Gastroesophageal sphincter (tissue), 4 donors: ENCODE results near the gene SLC25A45. TPM values are rescaled to one million over a fixed set of nuclear protein-coding genes. Genes with fewer than 3 reads are reported as not detected.
A peak's percentile ranks its signal among the peaks of the same experiment; 100 is the strongest.

Experiments used
- ATAC-seq: fragments of 150-250 bp; one replicate; pipeline ENCODE4 v1.9.1; 2016; ENCODE audit warnings: mild to moderate bottlenecking, moderate library complexity
- H3K27ac ChIP-seq, 4 donors: fragments of 200-600 bp; sonication (generic) in 3 of 4; 1 replicate in 3 of 4; 2 replicates in 1 of 4; pipeline ENCODE4 v1.5.1; 2016 to 2019
- H3K27me3 ChIP-seq: fragments of 200-600 bp; sonication (generic); one replicate; pipeline ENCODE4 v1.5.1; 2019
- H3K36me3 ChIP-seq, 2 donors: fragments of 200-600 bp; sonication (generic); one replicate each; pipeline ENCODE4 v1.5.1; 2019; ENCODE audit warnings: control low read depth in 1 of 2
- H3K4me1 ChIP-seq, 3 donors: fragments of 200-600 bp; sonication (generic); 1 replicate in 2 of 3; 2 replicates in 1 of 3; pipeline ENCODE4 v1.5.1; 2016 to 2019; ENCODE audit warnings: control low read depth in 2 of 3
- H3K4me3 ChIP-seq, 2 donors: fragments of 200-600 bp; sonication (generic); one replicate each; pipeline ENCODE4 v1.5.1; 2019; ENCODE audit warnings: mild to moderate bottlenecking in 1 of 2, moderate library complexity in 1 of 2
- H3K9me3 ChIP-seq, 3 donors: fragments of 200-600 bp; sonication (generic); one replicate each; pipeline ENCODE4 v1.5.1; 2017 to 2019; ENCODE audit warnings: control low read depth in 2 of 3
- EP300 ChIP-seq: sonication (generic); formaldehyde crosslinking; IDR thresholded peaks from one replicate; pipeline ENCODE4 v1.6.1; 2017; ENCODE audit warnings: antibody characterized with exemption, mild to moderate bottlenecking
- POLR2A ChIP-seq, 2 donors: fragments of 450-650 bp; IDR thresholded peaks; one replicate each; pipeline ENCODE4 v1.6.1; 2017; ENCODE audit warnings: antibody characterized with exemption in 2 of 2, mild to moderate bottlenecking in 2 of 2, moderate library complexity in 1 of 2
- POLR2AphosphoS5 ChIP-seq: sonication (generic); formaldehyde crosslinking; IDR thresholded peaks from one replicate; pipeline ENCODE4 v1.6.1; 2017; ENCODE audit warnings: antibody characterized with exemption
- WGBS, 2 donors: methylation state at CpG; one replicate each; pipeline ENCODE4 v1.1.5; 2018; ENCODE audit warnings: low coverage in 1 of 2; 5-methylcytosine and 5-hydroxymethylcytosine counted together
- total RNA-seq, 4 donors: library from RNA; depleted of rRNA; stranded (reverse); fragments of >200 nt; gene quantifications; one replicate each; pipeline ENCODE4 v1.1.0, GENCODE V29; 2016
- TF ChIP-seq, protein P1 (sequence below), 4 experiments: fragments of 200-600 bp in 2 of 4; fragments of 450-650 bp in 2 of 4; sonication (generic) in 1 of 4; IDR thresholded peaks; one replicate each; pipeline ENCODE4 v1.5.1; 2017 to 2019; ENCODE audit warnings: antibody characterized with exemption in 4 of 4, mild to moderate bottlenecking in 2 of 4, moderate library complexity in 2 of 4

Gene SLC25A45
- total RNA-seq, 4 donors from 2014 or later: 3.7 to 11.5 (median 7.5) TPM

DNA sequence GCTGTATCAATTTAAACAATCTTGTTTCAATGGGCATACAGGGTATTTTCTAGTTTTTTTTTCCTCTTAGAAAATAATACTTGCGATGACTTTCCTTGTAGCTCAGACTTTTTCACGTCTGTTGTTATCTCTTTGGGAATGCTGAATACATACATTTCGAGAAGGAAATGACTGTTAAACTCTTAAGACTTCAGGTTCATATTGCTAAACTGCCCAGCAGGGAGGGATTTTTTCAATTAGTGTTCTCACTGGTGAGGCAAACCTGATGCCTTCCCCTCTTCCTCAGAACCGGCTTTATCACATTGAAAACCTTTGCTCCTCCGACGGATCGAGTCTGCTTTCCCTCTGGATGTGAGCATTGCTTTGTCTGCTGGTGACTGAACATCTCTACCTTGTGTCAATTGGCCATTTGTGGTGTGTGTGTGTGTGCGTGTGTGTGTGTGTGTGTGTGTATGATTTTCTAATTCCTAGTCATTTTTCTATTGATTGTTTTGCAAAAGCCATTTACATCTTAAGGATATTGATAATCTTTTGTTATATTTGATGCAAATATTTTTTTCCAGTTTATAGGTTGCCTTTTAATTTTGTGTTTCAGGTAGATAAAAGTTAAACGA lies 46.7 kb upstream of the SLC25A45 start:
- Histone ChIP-seq H3K4me1 (peaks cover 20 to 78% (median 23%) of the 10 kb centered on the region in 3 donors), H3K4me3 (peak overlapping the region; percentile 57 to 81), H3K27me3 (no peaks in the 10 kb centered on the region), H3K36me3 (peaks cover 3 to 46% of the 10 kb centered on the region in 2 donors), H3K9me3 (no peaks in the 10 kb centered on the region), H3K27ac (peak overlapping the region; percentile 97 to 100 (median 98))
- peak; percentile 2 for ATAC-seq
- 2 to 7% methylated on average over 9 of the region's 9 CpGs for WGBS, 2 donors
- TF ChIP-seq, protein P1, sequence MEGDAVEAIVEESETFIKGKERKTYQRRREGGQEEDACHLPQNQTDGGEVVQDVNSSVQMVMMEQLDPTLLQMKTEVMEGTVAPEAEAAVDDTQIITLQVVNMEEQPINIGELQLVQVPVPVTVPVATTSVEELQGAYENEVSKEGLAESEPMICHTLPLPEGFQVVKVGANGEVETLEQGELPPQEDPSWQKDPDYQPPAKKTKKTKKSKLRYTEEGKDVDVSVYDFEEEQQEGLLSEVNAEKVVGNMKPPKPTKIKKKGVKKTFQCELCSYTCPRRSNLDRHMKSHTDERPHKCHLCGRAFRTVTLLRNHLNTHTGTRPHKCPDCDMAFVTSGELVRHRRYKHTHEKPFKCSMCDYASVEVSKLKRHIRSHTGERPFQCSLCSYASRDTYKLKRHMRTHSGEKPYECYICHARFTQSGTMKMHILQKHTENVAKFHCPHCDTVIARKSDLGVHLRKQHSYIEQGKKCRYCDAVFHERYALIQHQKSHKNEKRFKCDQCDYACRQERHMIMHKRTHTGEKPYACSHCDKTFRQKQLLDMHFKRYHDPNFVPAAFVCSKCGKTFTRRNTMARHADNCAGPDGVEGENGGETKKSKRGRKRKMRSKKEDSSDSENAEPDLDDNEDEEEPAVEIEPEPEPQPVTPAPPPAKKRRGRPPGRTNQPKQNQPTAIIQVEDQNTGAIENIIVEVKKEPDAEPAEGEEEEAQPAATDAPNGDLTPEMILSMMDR (IDR thresholded peaks at IDR 0.05): peak in 2 of 4 experiments; percentile 2 to 16
- TF ChIP-seq POLR2AphosphoS5 (peak; percentile 89), EP300 (no peak), POLR2A (IDR thresholded peaks at IDR 0.05) (peak; percentile 42 to 53)

DNA sequence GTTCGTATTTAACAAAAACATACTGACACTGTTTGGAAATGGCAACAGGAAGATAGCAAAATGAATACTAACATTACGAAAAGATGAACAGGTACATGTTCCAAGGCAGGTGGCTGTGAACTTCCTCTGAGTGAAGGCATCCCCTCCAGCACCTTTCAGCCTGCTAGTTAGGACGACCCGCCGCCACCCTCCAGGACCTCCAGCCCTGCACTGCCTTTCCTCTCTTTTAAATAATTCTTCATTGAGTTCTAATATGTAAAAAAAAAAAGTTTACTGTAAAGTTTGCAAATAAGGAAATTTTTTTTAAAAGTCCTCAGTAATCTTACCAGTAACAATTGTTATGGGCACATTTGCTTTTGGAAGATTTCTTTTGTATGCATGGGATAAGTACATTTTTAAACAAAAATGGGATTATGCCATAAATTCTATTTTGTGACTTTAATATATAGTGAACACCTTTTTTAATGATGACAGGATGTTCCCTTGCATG lies 46.2 kb upstream of the SLC25A45 start:
- no peak for ATAC-seq
- WGBS, 2 donors: 10 to 15% methylated on average over 5 of the region's 5 CpGs
- peak; percentile 51 to 55 for TF ChIP-seq POLR2A (IDR thresholded peaks at IDR 0.05)
- TF ChIP-seq, protein P1 (IDR thresholded peaks at IDR 0.05): no peak

DNA sequence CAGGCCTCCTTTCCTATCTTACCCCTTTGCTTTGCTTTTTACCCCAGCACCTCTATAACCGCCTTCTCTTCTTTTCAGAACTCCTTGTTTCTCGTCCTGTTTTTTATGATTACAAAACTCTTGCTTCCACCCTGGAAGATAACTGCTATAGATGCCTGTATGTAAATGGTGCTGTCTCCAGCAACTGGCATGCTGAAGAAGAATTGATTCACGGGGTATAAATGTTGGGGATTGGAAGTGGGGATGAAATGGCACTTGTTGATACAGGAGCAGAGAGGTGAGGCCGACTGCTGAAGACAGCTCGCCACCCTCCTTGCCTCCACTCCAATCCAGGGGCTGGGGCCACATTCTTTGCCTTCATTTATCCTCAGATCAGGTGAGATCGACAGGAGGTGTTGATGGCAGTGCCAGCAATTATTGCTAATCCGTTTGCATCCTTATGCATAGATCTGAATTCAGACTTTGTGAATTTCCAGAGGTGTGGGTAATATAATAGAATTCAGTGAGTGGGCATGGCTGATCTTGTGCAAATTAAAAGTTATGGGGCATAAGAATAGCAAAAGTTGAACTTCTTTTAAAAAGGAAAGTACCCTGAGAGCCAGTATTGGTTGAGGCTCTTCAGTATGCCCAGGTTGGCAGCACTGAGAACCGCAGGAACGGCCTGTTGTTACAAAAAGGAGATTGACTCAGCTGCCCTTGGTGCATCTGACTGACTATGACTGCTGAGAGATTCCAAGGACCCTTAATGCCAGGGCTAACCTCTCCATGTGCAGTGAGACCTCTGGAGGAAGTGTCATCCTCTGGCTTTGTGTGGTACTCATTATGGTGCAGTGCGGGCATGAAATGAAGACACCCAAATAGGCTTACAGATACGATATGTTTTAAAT lies 45.5 kb upstream of the SLC25A45 start:
- H3K27ac ChIP-seq: peak overlapping the region; percentile 97 to 100 (median 98)
- peak overlapping the region; percentile 57 to 81 for H3K4me3 ChIP-seq
- peaks cover 14 to 65% (median 17%) of the 10 kb centered on the region in 3 donors for H3K4me1 ChIP-seq
- 9 to 14% methylated on average over 9 to 11 of the region's 11 CpGs for WGBS, 2 donors
- no peaks in the 10 kb centered on the region for H3K9me3 ChIP-seq
- H3K27me3 ChIP-seq: no peaks in the 10 kb centered on the region
- TF ChIP-seq POLR2A (IDR thresholded peaks at IDR 0.05) (peak; percentile 18 to 21), POLR2AphosphoS5 (peak; percentile 91)
- TF ChIP-seq, protein P1 (IDR thresholded peaks at IDR 0.05): no peak
- peaks cover 3 to 33% of the 10 kb centered on the region in 2 donors for H3K36me3 ChIP-seq
- ATAC-seq: peak; percentile 13

More for the DNA sequence above, 46.2 kb upstream of the SLC25A45 start:
- peak overlapping the region; percentile 97 to 100 (median 98) for H3K27ac ChIP-seq
- peak overlapping the region; percentile 57 to 81 for H3K4me3 ChIP-seq
- peaks cover 3 to 40% of the 10 kb centered on the region in 2 donors for H3K36me3 ChIP-seq
- H3K9me3 ChIP-seq: no peaks in the 10 kb centered on the region
- H3K27me3 ChIP-seq: no peaks in the 10 kb centered on the region
- H3K4me1 ChIP-seq: peaks cover 17 to 72% (median 18%) of the 10 kb centered on the region in 3 donors

DNA sequence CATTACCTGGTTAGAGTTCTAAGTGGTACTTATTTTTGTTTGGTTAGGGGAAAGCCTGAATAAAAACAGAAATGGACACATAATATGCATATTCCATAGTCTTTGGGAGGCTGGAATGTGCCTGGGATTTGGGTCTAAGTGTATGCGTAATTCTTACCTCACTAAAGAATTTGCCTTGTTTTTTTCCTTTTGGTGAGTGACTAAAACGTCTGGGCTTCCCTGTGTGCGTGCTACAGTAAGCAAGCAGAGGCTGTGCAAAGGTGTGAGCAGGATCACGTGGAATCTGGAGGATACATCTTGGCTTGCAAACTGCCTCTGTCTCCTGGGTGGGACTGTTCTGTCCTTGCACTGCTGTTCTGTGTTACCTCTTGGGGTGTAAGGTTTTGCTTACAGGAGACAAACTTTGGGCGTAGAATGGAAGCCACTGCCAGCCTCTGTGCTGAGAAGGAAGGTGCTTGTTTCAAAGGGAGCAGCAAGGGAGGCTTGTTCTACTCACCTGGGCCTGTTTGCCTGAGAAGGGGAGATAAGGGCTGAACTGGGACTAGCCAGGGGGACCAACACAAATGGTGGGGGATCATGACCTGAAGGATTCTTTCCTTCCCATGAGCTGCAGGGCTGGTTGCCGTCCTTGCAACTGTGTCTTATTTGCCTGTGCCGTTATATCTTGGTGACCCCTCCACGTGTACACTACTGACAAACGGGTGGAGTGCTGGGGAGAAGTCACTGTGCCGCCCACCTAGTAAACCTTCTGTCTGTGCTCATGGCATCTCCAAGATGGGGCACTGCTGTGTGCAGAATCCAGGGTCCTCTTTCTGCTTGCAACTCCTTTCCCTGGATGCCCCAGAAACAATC lies 44.6 kb upstream of the SLC25A45 start:
- Histone ChIP-seq H3K27ac (peak overlapping the region; percentile 97 to 100 (median 98)), H3K27me3 (no peaks in the 10 kb centered on the region), H3K36me3 (peaks cover 3 to 29% of the 10 kb centered on the region in 2 donors), H3K9me3 (no peaks in the 10 kb centered on the region), H3K4me3 (peak overlapping the region; percentile 57 to 81), H3K4me1 (peaks cover 14 to 56% (median 15%) of the 10 kb centered on the region in 3 donors)
- WGBS, 2 donors: 5 to 7% methylated on average over 9 to 10 of the region's 10 CpGs
- ATAC-seq: peak; percentile 1
- TF ChIP-seq EP300: no peak
- peak; percentile 49 to 77 for TF ChIP-seq POLR2A (IDR thresholded peaks at IDR 0.05)
- TF ChIP-seq POLR2AphosphoS5: peak; percentile 88
- TF ChIP-seq, protein P1 (IDR thresholded peaks at IDR 0.05): no peak
